Peyer's patch (tissue), 4 donors: ENCODE measurements around the gene PRRG2. TPM values are rescaled to one million over a fixed set of nuclear protein-coding genes. Genes with fewer than 3 reads are reported as not detected.

Experiments
- DNase-seq, 3 donors: peaks; one replicate each; pipeline ENCODE4 v3.0.0-alpha.2; 2017 to 2019
- H3K27ac ChIP-seq, 4 donors: fragments of 200-600 bp; sonication (generic); one replicate each; pipeline ENCODE4 v1.5.1; 2016 to 2019
- H3K27me3 ChIP-seq, 2 donors: fragments of 200-600 bp; sonication (generic); one replicate each; pipeline ENCODE4 v1.5.1; 2019
- H3K36me3 ChIP-seq, 3 donors: fragments of 200-600 bp; sonication (generic); one replicate each; pipeline ENCODE4 v1.5.1; 2016 to 2019
- H3K4me1 ChIP-seq, 4 donors: fragments of 200-600 bp; sonication (generic); one replicate each; pipeline ENCODE4 v1.5.1; 2016 to 2019
- H3K4me3 ChIP-seq, 4 donors: fragments of 200-600 bp; sonication (generic); 1 replicate in 3 of 4; 2 replicates in 1 of 4; pipeline ENCODE4 v1.5.1; 2016 to 2019; ENCODE audit warnings: mild to moderate bottlenecking in 1 of 4
- H3K9me3 ChIP-seq, 4 donors: fragments of 200-600 bp; sonication (generic); one replicate each; pipeline ENCODE4 v1.5.1; 2016 to 2019; ENCODE audit warnings: mild to moderate bottlenecking in 1 of 4
- CTCF ChIP-seq, 6 experiments: fragments of 450-650 bp in 4 of 6; fragments of 200-600 bp in 2 of 6; sonication (generic) in 1 of 6; IDR thresholded peaks; one replicate each; pipeline ENCODE4 v1.5.1; 2017 to 2019; ENCODE audit warnings: antibody characterized with exemption in 6 of 6, mild to moderate bottlenecking in 3 of 6, moderate library complexity in 1 of 6
- POLR2A ChIP-seq, 2 donors: fragments of 450-650 bp; IDR thresholded peaks; one replicate each; pipeline ENCODE4 v1.5.1; 2017; ENCODE audit warnings: antibody characterized with exemption in 2 of 2, mild to moderate bottlenecking in 2 of 2, moderate library complexity in 2 of 2
- total RNA-seq, 4 donors: library from RNA; depleted of rRNA; stranded (reverse); fragments of >200 nt; gene quantifications; one replicate each; pipeline ENCODE4 v1.1.0, GENCODE V29; 2016

Gene PRRG2
- total RNA-seq, 4 donors from 2014 or later, result 1.7 to 20.8 (median 13.1) TPM

GRCh38 chr19:49539192-49539952, 41.7 kb upstream of the PRRG2 start:
- no peak for TF ChIP-seq POLR2A (IDR thresholded peaks at IDR 0.05)
- TF ChIP-seq CTCF (IDR thresholded peaks at IDR 0.05), result no peak
- H3K27ac ChIP-seq, result no peak overlapping the region
- H3K36me3 ChIP-seq, result peaks cover 0 to 68% (median 0%) of the 10 kb centered on the region in 3 donors

DNA sequence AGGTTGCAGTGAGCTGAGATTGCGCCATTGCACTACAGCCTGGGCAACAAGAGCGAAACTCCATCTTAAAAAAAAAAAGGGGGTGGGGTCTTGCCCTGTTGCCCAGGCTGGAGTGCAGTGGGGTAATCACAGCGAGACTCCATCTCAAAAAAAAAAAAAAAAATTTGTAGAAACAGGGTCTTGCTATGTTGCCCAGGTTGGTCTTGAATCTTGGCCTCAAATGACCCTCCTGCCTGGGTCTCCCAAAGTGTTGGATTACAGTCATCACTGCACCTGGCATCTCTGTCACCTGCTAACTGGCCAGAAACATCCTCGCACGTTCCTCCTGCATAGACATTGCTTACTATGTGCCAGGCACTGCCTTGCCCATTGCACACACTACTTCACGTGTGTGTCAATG, 39.2 kb upstream of the PRRG2 start:
- peaks cover 0 to 52% (median 0%) of the 10 kb centered on the region in 3 donors for H3K36me3 ChIP-seq
- TF ChIP-seq CTCF (IDR thresholded peaks at IDR 0.05) (no peak), POLR2A (IDR thresholded peaks at IDR 0.05) (no peak)

More at GRCh38 chr19:49539192-49539952, 41.7 kb upstream of the PRRG2 start:
- no peak for DNase-seq
- Histone ChIP-seq H3K4me1 (peaks cover 0 to 15% (median 6%) of the 10 kb centered on the region in 4 donors), H3K9me3 (no peaks in the 10 kb centered on the region), H3K27me3 (no peaks in the 10 kb centered on the region), H3K4me3 (no peak overlapping the region)

DNA sequence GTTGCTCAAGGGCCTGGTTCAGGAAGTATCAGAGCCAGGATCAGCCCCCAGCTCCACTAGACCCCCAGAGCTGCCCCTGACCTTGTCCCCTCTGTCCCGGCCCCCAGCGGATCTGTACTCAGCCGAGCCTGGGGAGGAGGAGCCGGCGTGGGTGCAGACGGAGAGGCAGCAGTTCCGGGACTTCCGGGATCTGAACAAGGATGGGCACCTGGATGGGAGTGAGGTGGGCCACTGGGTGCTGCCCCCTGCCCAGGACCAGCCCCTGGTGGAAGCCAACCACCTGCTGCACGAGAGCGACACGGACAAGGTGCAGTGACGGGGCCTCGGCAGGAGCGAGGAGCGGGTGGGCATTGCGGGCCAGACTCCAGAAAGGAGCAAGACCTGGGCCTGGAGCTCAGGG, 38.7 kb upstream of the PRRG2 start:
- Histone ChIP-seq H3K27ac (no peak overlapping the region), H3K27me3 (no peaks in the 10 kb centered on the region), H3K4me1 (peaks cover 0 to 4% (median 2%) of the 10 kb centered on the region in 4 donors), H3K4me3 (no peak overlapping the region), H3K36me3 (peaks cover 0 to 47% (median 0%) of the 10 kb centered on the region in 3 donors), H3K9me3 (no peaks in the 10 kb centered on the region)
- TF ChIP-seq POLR2A (IDR thresholded peaks at IDR 0.05) (no peak), CTCF (IDR thresholded peaks at IDR 0.05) (no peak)
- DNase-seq, result no peak

More for the DNA sequence above, 39.2 kb upstream of the PRRG2 start:
- DNase-seq, result no peak
- H3K27me3 ChIP-seq, result no peaks in the 10 kb centered on the region
- H3K4me1 ChIP-seq, result peaks cover 0 to 8% (median 0%) of the 10 kb centered on the region in 4 donors
- H3K4me3 ChIP-seq, result no peak overlapping the region
- no peak overlapping the region for H3K27ac ChIP-seq
- no peaks in the 10 kb centered on the region for H3K9me3 ChIP-seq

- Histone ChIP-seq H3K9me3 (no peaks in the 10 kb centered on the region), H3K27ac (no peak overlapping the region), H3K27me3 (no peaks in the 10 kb centered on the region), H3K4me1 (peaks cover 0 to 10% (median 0%) of the 10 kb centered on the region in 4 donors), H3K4me3 (no peak overlapping the region), H3K36me3 (peaks cover 0 to 43% (median 0%) of the 10 kb centered on the region in 3 donors)
- TF ChIP-seq CTCF (IDR thresholded peaks at IDR 0.05) (no peak), POLR2A (IDR thresholded peaks at IDR 0.05) (no peak)
- DNase-seq, result no peak
Measured at GRCh38 chr19:49543032-49543431, 38.1 kb upstream of the PRRG2 start.

- Histone ChIP-seq H3K4me3 (no peak overlapping the region), H3K4me1 (peaks cover 0 to 19% (median 1%) of the 10 kb centered on the region in 4 donors), H3K9me3 (no peaks in the 10 kb centered on the region), H3K27me3 (no peaks in the 10 kb centered on the region), H3K36me3 (peaks cover 0 to 33% (median 0%) of the 10 kb centered on the region in 3 donors), H3K27ac (no peak overlapping the region)
- DNase-seq, result no peak
- no peak for TF ChIP-seq POLR2A (IDR thresholded peaks at IDR 0.05)
- TF ChIP-seq CTCF (IDR thresholded peaks at IDR 0.05), result no peak
Measured at GRCh38 chr19:49544154-49544553, 37.0 kb upstream of the PRRG2 start.
